Loucy (cell line): ENCODE data around the gene NOBOX.

Experiments used
- H2AFZ ChIP-seq: fragments of 200-600 bp; sonication (generic); 2 replicates; pipeline ENCODE4 v1.6.0; 2016; ENCODE audit warnings: antibody characterized with exemption, mild to moderate bottlenecking, low read length, moderate library complexity
- H3F3A ChIP-seq: fragments of 200-600 bp; 2 replicates; pipeline ENCODE4 v1.6.0; 2016; ENCODE audit warnings: antibody characterized with exemption, low read depth, mild to moderate bottlenecking
- H3K27me3 ChIP-seq: fragments of 200-600 bp; sonication (generic); 2 replicates; pipeline ENCODE4 v1.6.1; 2014; ENCODE audit warnings: low read length, mild to moderate bottlenecking; ENCODE audit not compliant: insufficient read depth, poor library complexity, severe bottlenecking
- H3K36me3 ChIP-seq: fragments of 200-600 bp; sonication (generic); 2 replicates; pipeline ENCODE4 v1.6.1; 2016; ENCODE audit warnings: low read length; ENCODE audit not compliant: insufficient read depth
- H3K4me1 ChIP-seq: fragments of 200-600 bp; sonication (generic); 2 replicates; pipeline ENCODE4 v1.5.1; 2014; ENCODE audit warnings: low read length, mild to moderate bottlenecking; ENCODE audit not compliant: insufficient read depth, poor library complexity, severe bottlenecking
- H3K4me2 ChIP-seq: fragments of 200-600 bp; sonication (generic); 2 replicates; pipeline ENCODE4 v1.6.0; 2014; ENCODE audit warnings: antibody characterized with exemption, low read length, low read depth, mild to moderate bottlenecking; ENCODE audit not compliant: poor library complexity, severe bottlenecking
- H3K4me3 ChIP-seq: fragments of 200-600 bp; sonication (generic); 2 replicates; pipeline ENCODE4 v1.5.1; 2014; ENCODE audit warnings: low read length, mild to moderate bottlenecking, mixed read lengths; ENCODE audit not compliant: poor library complexity, severe bottlenecking
- H3K79me2 ChIP-seq: fragments of 200-600 bp; sonication (generic); 2 replicates; pipeline ENCODE4 v1.6.1; 2014; ENCODE audit warnings: low read length; ENCODE audit not compliant: insufficient read depth
- H3K9ac ChIP-seq: fragments of 200-600 bp; sonication (generic); 2 replicates; pipeline ENCODE4 v1.6.0; 2014; ENCODE audit warnings: mild to moderate bottlenecking, low read depth, low read length, moderate library complexity; ENCODE audit not compliant: poor library complexity, severe bottlenecking
- H3K9me2 ChIP-seq: fragments of 200-600 bp; sonication (generic); replicated peaks from 2 replicates; pipeline ENCODE4 v1.6.1; 2016; ENCODE audit warnings: low read depth, low read length, mixed read lengths
- H3K9me3 ChIP-seq: fragments of 200-600 bp; sonication (generic); 2 replicates; pipeline ENCODE4 v1.6.1; 2014; ENCODE audit warnings: mild to moderate bottlenecking, antibody characterized with exemption, low read length, low read depth; ENCODE audit not compliant: insufficient read depth
- H4K20me1 ChIP-seq: fragments of 200-600 bp; sonication (generic); 2 replicates; pipeline ENCODE4 v1.6.0; 2014; ENCODE audit warnings: antibody characterized with exemption, low read length, mild to moderate bottlenecking; ENCODE audit not compliant: insufficient read depth, poor library complexity, severe bottlenecking
- EZH2phosphoT487 ChIP-seq: fragments of 200-600 bp; IDR thresholded peaks from 2 replicates; pipeline ENCODE4 v1.6.1; 2018; ENCODE audit warnings: antibody characterized with exemption, mild to moderate bottlenecking, moderate library complexity, borderline replicate concordance
- TF ChIP-seq, protein P1 (sequence below): fragments of 200-600 bp; sonication (generic); conservative IDR thresholded peaks from 2 replicates; pipeline ENCODE4 v1.5.1; 2014; ENCODE audit warnings: mild to moderate bottlenecking, antibody characterized with exemption, low read length

The NOBOX gene

DNA sequence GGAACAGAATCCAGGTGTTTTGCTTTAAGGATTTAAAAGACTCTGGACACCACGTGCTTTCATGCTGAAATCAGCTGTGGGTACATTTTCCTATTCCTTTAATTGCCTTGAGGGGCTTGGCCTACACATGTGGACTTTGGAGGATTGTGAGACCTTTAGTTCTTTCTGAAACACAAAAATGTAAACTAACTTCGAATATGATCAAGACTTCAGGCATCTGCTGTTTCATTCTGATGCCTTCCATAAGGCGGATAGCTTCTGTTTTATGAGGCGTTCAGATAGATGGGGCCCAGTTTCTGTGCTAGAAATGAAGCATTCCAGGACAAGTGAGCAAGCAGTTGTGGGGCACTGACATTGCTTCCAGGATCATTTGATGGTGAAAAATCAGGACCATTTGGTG is 1.5 kb upstream of the NOBOX start:
- H3K4me3 ChIP-seq = no peak overlapping the region
- H3K9ac ChIP-seq = no peak overlapping the region
- TF ChIP-seq EZH2phosphoT487 = no peak
- TF ChIP-seq, protein P1, sequence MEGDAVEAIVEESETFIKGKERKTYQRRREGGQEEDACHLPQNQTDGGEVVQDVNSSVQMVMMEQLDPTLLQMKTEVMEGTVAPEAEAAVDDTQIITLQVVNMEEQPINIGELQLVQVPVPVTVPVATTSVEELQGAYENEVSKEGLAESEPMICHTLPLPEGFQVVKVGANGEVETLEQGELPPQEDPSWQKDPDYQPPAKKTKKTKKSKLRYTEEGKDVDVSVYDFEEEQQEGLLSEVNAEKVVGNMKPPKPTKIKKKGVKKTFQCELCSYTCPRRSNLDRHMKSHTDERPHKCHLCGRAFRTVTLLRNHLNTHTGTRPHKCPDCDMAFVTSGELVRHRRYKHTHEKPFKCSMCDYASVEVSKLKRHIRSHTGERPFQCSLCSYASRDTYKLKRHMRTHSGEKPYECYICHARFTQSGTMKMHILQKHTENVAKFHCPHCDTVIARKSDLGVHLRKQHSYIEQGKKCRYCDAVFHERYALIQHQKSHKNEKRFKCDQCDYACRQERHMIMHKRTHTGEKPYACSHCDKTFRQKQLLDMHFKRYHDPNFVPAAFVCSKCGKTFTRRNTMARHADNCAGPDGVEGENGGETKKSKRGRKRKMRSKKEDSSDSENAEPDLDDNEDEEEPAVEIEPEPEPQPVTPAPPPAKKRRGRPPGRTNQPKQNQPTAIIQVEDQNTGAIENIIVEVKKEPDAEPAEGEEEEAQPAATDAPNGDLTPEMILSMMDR = no peak
- no peaks in the 10 kb centered on the region for H3K9me3 ChIP-seq
- no peaks in the 10 kb centered on the region for H3K36me3 ChIP-seq
- no peaks in the 10 kb centered on the region for H3K27me3 ChIP-seq
- no peak overlapping the region for H2AFZ ChIP-seq
- no peaks in the 10 kb centered on the region for H3K9me2 ChIP-seq
- H3F3A ChIP-seq = no peaks in the 10 kb centered on the region
- no peaks in the 10 kb centered on the region for H3K4me1 ChIP-seq
- H3K4me2 ChIP-seq = no peak overlapping the region
- no peaks in the 10 kb centered on the region for H3K79me2 ChIP-seq
- H4K20me1 ChIP-seq = no peaks in the 10 kb centered on the region

DNA sequence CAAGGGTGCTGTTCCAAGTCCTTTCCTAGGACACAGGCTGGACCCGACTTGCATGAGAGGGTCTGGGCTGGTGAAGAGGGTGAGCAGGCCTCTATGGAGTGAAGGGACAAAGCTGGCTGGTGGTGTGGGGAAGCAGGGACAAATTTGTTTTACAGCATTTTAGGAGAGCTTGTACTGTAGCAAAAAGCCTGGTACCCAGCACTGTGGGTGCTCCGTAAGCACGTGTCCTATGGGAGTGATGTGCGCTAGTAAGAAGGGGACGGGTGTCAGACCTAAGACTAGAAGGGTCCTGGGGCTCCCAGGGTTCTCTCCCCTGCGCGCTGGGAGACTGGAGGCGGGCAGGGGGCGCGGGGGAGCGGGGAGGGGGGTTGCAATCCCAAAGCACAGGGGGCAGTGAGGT is 391 bp downstream of the NOBOX start:
- H3K4me1 ChIP-seq = no peaks in the 10 kb centered on the region
- no peaks in the 10 kb centered on the region for H3K27me3 ChIP-seq
- H2AFZ ChIP-seq = no peak overlapping the region
- H3K4me2 ChIP-seq = no peak overlapping the region
- H4K20me1 ChIP-seq = no peaks in the 10 kb centered on the region
- no peak overlapping the region for H3K9ac ChIP-seq
- no peak overlapping the region for H3K4me3 ChIP-seq
- H3F3A ChIP-seq = no peaks in the 10 kb centered on the region
- no peaks in the 10 kb centered on the region for H3K79me2 ChIP-seq
- no peaks in the 10 kb centered on the region for H3K9me2 ChIP-seq
- no peaks in the 10 kb centered on the region for H3K9me3 ChIP-seq
- TF ChIP-seq, protein P1 = no peak
- TF ChIP-seq EZH2phosphoT487 = no peak
- no peaks in the 10 kb centered on the region for H3K36me3 ChIP-seq

DNA sequence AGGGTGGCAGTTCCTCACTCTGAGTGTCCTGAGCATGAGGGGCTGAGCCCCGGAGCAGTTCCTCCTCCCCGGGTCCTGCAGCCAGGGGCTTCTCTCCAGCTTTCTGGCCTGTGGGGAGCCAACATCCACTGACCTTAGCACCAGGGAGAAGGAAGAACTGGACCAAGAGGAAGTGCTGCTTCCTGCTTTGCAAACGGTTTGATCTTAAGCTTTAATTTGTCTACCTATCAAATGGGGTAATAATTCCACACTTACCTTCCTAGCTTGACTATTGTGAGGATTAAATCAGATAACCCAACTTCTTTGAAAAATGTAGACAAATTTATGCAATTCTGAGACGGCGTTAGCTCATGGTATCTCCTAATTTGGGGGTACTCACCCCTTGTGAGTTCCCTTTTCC is 2.0 kb downstream of the NOBOX start:
- Histone ChIP-seq H3K9me2 (no peaks in the 10 kb centered on the region), H3K9me3 (no peaks in the 10 kb centered on the region), H3K4me2 (no peak overlapping the region), H3K79me2 (no peaks in the 10 kb centered on the region), H3K4me1 (no peaks in the 10 kb centered on the region), H3K9ac (no peak overlapping the region), H3K27me3 (no peaks in the 10 kb centered on the region), H3K4me3 (no peak overlapping the region), H2AFZ (no peak overlapping the region), H4K20me1 (no peaks in the 10 kb centered on the region), H3F3A (no peaks in the 10 kb centered on the region), H3K36me3 (no peaks in the 10 kb centered on the region)
- no peak for TF ChIP-seq EZH2phosphoT487
- TF ChIP-seq, protein P1 = no peak
